Small intestine (tissue), 7 donors: Measurements from ENCODE around the gene SYT3. TPM values are rescaled to one million over a fixed set of nuclear protein-coding genes. Genes with fewer than 3 reads are reported as not detected.

Experiments
- DNase-seq, 2 donors: peaks; one replicate each; pipeline versions ENCODE4 v3.0.0 to v3.0.0-alpha.2; 2013
- FAIRE-seq: peaks from 2 replicates; lab custom pipeline; 2012; peaks lifted over from hg19 to GRCh38; lab: Jason Lieb, UNC
- H3K27ac ChIP-seq, 3 donors: one replicate each; pipeline ENCODE4 v1.5.1; 2013; ENCODE audit warnings: low read length in 2 of 3, mild to moderate bottlenecking in 2 of 3, control low read depth in 1 of 3, inconsistent platforms in 1 of 3, low read depth in 1 of 3, moderate library complexity in 1 of 3
- H3K27me3 ChIP-seq, 3 donors: one replicate each; pipeline ENCODE4 v1.6.1; 2013; ENCODE audit warnings: low read length in 3 of 3, inconsistent platforms in 1 of 3; ENCODE audit not compliant: control insufficient read depth in 3 of 3, insufficient read depth in 3 of 3
- H3K36me3 ChIP-seq, 3 donors: one replicate each; pipeline ENCODE4 v1.6.1; 2013; ENCODE audit warnings: low read length in 3 of 3, inconsistent platforms in 1 of 3, low read depth in 1 of 3, mild to moderate bottlenecking in 1 of 3, moderate library complexity in 1 of 3; ENCODE audit not compliant: control insufficient read depth in 3 of 3, insufficient read depth in 2 of 3
- H3K4me1 ChIP-seq, 3 donors: one replicate each; pipeline ENCODE4 v1.6.1; 2013; ENCODE audit warnings: low read length in 2 of 3, inconsistent platforms in 1 of 3, low read depth in 1 of 3, mild to moderate bottlenecking in 1 of 3, moderate library complexity in 1 of 3; ENCODE audit not compliant: control insufficient read depth in 3 of 3, insufficient read depth in 2 of 3
- H3K4me3 ChIP-seq, 3 donors: one replicate each; pipeline ENCODE4 v1.5.1; 2013; ENCODE audit warnings: low read length in 3 of 3, control low read depth in 1 of 3, inconsistent platforms in 1 of 3, low read depth in 1 of 3, mild to moderate bottlenecking in 1 of 3, moderate library complexity in 1 of 3
- H3K9me3 ChIP-seq, 2 donors: one replicate each; pipeline ENCODE4 v1.6.1; 2013; ENCODE audit warnings: low read depth in 1 of 2, low read length in 1 of 2; ENCODE audit not compliant: control insufficient read depth in 2 of 2, insufficient read depth in 1 of 2
- WGBS, 3 donors: extraction: QIAGEN DNeasy Blood & Tissue Kit; methylation state at CpG; one replicate each; pipeline ENCODE4 v1.1.7; 2013; 5-methylcytosine and 5-hydroxymethylcytosine counted together
- polyA plus RNA-seq, 4 donors: library from polyadenylated mRNA; stranded (reverse) in 3 of 4; unstranded in 1 of 4; fragments of 200-250 nt in 3 of 4; fragments of 120-200 nt in 1 of 4; gene quantifications; one replicate each; pipeline versions ENCODE4 v1.2.1 to v1.2.3, GENCODE V29; 2013
- donor health status: healthy with polysubstance abuse.
- donor health status: control.
- donor health status: control.
- donor health status: Bipolar disorder and iron deficiency.
- donor health status: healthy.

The SYT3 gene
- polyA plus RNA-seq, 4 donors, result 0.15 to 0.57 TPM; not detected in 2

DNA sequence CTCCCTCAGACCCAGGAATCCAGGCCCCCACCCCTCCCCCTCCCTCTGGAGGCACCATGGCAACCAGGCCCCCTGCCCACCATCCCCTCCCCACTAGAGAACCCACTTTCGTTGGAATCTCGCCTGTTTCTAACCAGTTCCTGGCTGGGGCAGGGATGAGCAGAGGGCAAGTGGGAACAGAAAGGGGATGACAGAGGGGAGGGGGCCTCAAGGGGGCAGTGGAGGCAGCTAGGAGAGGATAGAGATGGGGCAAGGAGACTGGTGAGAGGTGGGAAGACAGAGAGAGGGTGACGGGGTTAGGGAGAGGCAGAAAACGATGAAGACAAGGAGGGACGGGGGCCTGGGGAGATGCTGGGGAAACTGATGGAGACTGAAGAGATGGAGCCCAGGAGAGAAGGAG, 9.0 kb upstream of the SYT3 start:
- peaks cover 0 to 4% of the 10 kb centered on the region in 2 donors for H3K9me3 ChIP-seq
- DNase-seq, result no peak
- FAIRE-seq, result no peak
- H3K4me3 ChIP-seq, result no peak overlapping the region
- no peak overlapping the region for H3K27ac ChIP-seq
- no peaks in the 10 kb centered on the region for H3K4me1 ChIP-seq
- H3K36me3 ChIP-seq, result no peaks in the 10 kb centered on the region
- H3K27me3 ChIP-seq, result peaks cover 0 to 7% (median 4%) of the 10 kb centered on the region in 3 donors
- WGBS, 3 donors, result 45 to 55% (median 54%) methylated on average over 5 of the region's 5 CpGs

DNA sequence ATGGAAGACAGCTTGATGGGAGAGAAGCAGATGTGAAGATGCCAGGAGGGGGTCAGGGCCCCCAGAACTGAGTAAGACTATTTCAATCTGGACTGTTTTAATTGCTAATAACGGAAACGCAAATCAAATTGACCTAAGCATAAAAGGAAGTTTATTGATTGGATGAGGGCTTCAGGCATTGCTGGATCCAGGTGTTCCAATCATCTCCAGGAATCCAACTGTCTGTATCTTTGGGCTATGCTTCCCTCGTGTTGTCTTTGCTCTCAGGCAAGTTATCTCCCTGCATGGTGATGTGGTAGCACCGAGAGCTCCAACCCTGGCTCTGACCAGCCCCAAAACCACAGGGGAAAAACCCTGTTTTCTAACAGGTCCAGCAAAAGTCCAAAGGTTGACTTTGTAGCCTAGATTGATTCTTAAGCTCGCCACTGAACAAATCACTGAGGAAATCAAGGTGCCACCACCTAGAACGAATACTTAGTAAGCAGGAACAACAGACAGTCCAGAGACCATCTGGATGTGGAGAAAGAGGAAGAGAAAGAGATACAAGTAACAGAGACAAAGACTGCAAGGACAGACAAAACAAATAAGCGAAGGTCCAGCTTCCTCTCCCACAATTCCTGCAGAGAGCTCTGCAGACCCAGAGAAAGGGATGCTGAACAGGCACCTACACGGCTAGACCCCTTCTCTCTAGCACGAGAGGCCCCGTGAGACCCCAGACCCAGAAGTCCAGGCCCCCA, 8.4 kb upstream of the SYT3 start:
- H3K27ac ChIP-seq, result no peak overlapping the region
- H3K9me3 ChIP-seq, result peaks cover 0 to 4% of the 10 kb centered on the region in 2 donors
- DNase-seq, result no peak
- H3K4me1 ChIP-seq, result no peaks in the 10 kb centered on the region
- no peak overlapping the region for H3K4me3 ChIP-seq
- FAIRE-seq, result no peak
- peaks cover 0 to 7% (median 4%) of the 10 kb centered on the region in 3 donors for H3K27me3 ChIP-seq
- 57 to 63% (median 59%) methylated on average over 10 of the region's 10 CpGs for WGBS, 3 donors
- H3K36me3 ChIP-seq, result no peaks in the 10 kb centered on the region

DNA sequence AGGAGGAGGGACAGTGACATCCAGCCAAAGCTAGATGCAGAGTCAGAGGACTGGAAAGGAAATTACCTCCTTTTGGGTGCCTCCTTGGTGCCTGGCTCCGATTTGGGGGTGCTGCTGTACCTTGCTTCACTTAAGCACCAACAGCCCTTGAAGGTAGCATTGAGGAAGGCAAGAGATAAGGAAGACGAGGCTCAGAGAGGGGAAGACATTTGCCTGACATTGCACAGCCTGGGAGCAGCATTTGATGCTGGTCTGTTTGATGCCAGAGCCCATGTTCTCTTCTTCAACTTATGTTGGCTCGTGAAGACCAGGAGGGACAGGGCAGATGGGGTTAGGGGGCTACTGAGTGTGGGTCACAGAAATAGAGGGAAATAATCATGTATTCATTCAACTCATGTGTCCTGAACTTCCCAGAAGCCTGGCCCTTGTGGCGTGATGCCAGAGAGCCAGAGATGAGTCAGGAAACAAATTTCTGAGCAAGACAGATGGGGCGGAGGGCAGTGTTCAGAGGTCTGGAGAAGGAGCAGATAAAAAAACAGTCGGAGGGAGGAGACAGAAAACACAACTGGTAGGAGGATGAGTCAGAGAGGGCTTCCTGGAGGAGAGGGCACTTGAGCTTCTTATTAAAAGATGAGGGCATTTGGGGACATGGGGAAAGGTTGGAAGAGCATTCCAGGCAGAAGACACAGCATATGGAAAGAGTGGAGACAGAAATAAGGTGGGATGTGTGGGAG, 6.6 kb upstream of the SYT3 start:
- Histone ChIP-seq H3K36me3 (no peaks in the 10 kb centered on the region), H3K4me3 (no peak overlapping the region), H3K4me1 (no peaks in the 10 kb centered on the region), H3K27me3 (peaks cover 0 to 8% (median 3%) of the 10 kb centered on the region in 3 donors), H3K27ac (no peak overlapping the region), H3K9me3 (peaks cover 0 to 4% of the 10 kb centered on the region in 2 donors)
- no peak for DNase-seq
- FAIRE-seq, result no peak
- WGBS, 3 donors, result 35 to 48% (median 42%) methylated on average over 6 of the region's 6 CpGs

DNA sequence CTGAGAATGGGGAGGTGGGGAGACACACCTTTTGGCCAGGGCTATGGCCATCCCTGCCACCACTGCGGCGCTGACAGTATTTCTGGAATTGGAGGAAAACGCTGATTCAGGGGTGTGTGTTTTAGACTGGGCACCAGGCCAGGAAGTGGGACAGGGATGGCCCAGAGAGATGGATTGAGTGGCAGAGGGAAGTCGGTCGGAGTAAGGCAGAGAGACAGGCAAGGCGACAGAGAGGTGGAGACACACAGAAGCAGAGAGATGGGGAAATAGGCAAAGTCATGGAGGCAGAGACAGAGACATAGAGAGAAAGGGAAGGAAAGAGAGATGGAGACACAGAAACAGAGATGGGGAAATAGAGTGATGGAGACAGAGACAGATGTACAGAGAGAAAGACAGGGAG, 5.4 kb upstream of the SYT3 start:
- no peak for DNase-seq

DNA sequence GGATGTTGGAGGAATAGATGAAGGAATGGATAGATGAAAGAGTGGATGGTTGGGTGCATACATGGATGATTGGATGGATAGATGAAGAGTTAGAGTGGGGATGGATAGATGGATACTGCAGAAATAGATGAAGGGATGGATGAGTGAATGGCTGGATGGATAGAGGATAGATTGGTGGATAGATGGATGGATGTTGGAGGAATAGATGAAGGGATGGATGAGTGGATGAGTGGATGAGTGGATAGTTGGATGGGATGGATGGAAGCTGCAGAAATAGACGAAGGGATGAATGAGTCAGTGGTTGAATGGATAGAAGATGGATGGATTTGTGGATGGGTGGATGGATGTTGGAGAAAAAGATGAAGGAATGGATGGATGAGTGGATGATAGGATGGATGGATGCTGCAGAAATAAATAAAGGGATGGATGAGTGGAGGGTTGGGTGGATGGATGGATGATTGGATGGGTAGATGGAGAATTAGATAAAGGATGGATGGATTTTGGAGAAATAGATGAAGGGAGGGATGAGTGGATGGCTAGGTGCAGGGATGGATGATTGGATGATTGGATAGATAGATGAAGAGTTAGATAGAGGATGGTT, 4.7 kb upstream of the SYT3 start:
- Histone ChIP-seq H3K36me3 (no peaks in the 10 kb centered on the region), H3K4me1 (no peaks in the 10 kb centered on the region), H3K27me3 (peaks cover 0 to 17% (median 7%) of the 10 kb centered on the region in 3 donors), H3K27ac (no peak overlapping the region), H3K9me3 (peaks cover 0 to 4% of the 10 kb centered on the region in 2 donors), H3K4me3 (no peak overlapping the region)
- DNase-seq (no peak), FAIRE-seq (no peak)
- 32 to 40% (median 32%) methylated on average over 1 of the region's 1 CpG for WGBS, 3 donors

More for the DNA sequence above, 5.4 kb upstream of the SYT3 start:
- H3K27ac ChIP-seq, result no peak overlapping the region
- no peak for FAIRE-seq
- no peaks in the 10 kb centered on the region for H3K36me3 ChIP-seq
- no peaks in the 10 kb centered on the region for H3K4me1 ChIP-seq
- H3K4me3 ChIP-seq, result no peak overlapping the region
- peaks cover 0 to 11% (median 5%) of the 10 kb centered on the region in 3 donors for H3K27me3 ChIP-seq
- WGBS, 3 donors, result 74 to 91% (median 85%) methylated on average over 6 of the region's 6 CpGs
- peaks cover 0 to 4% of the 10 kb centered on the region in 2 donors for H3K9me3 ChIP-seq

DNA sequence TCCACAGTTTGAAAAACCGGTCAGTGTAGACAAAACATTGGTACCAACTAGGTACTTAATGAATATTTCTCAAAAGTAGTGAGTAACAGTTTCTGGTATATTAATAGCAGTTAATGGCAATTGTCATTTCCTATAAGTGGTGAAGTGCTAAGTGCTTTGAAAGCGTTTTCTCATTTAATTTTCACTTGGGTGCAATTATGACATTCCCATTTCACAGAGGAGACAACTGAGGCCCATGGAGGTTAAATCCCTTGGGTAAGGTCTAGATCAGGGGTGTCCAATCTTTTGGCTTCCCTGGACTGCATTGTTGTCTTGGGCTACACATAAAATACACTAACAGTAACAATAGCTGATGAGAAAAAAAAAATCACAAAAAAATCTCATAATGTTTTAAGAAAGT, 687 bp upstream of the SYT3 start:
- Histone ChIP-seq H3K27me3 (peaks cover 0 to 40% (median 24%) of the 10 kb centered on the region in 3 donors), H3K4me1 (no peaks in the 10 kb centered on the region), H3K4me3 (no peak overlapping the region), H3K27ac (no peak overlapping the region), H3K36me3 (no peaks in the 10 kb centered on the region), H3K9me3 (no peaks in the 10 kb centered on the region)
- FAIRE-seq (no peak), DNase-seq (no peak)
- 59 to 70% (median 69%) methylated on average over 2 of the region's 2 CpGs for WGBS, 3 donors

DNA sequence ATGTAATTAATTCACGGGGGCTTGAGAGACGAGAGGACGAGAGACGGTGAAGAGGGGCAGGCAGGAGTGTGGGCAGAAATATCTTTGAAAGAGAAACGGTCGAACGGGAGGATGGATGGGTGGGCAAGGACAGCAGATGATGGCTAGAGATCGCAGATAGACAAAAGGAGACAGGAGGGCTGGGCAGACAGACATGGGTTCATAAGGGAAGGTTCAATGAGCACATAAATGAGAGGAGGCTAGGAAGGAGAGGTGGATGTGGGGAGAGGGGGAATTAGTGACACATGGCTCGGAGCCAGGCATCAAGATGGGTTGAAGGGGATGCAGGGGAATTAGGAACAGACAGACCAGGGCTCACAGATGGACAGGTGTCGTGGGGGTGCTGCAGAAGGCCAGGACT, 1.1 kb downstream of the SYT3 start:
- Histone ChIP-seq H3K36me3 (no peaks in the 10 kb centered on the region), H3K27ac (no peak overlapping the region), H3K27me3 (peaks cover 0 to 40% (median 27%) of the 10 kb centered on the region in 3 donors), H3K9me3 (peaks cover 4 to 11% of the 10 kb centered on the region in 2 donors), H3K4me1 (no peaks in the 10 kb centered on the region), H3K4me3 (no peak overlapping the region)
- FAIRE-seq (no peak), DNase-seq (no peak)
- 33 to 45% (median 42%) methylated on average over 10 of the region's 10 CpGs for WGBS, 3 donors

DNA sequence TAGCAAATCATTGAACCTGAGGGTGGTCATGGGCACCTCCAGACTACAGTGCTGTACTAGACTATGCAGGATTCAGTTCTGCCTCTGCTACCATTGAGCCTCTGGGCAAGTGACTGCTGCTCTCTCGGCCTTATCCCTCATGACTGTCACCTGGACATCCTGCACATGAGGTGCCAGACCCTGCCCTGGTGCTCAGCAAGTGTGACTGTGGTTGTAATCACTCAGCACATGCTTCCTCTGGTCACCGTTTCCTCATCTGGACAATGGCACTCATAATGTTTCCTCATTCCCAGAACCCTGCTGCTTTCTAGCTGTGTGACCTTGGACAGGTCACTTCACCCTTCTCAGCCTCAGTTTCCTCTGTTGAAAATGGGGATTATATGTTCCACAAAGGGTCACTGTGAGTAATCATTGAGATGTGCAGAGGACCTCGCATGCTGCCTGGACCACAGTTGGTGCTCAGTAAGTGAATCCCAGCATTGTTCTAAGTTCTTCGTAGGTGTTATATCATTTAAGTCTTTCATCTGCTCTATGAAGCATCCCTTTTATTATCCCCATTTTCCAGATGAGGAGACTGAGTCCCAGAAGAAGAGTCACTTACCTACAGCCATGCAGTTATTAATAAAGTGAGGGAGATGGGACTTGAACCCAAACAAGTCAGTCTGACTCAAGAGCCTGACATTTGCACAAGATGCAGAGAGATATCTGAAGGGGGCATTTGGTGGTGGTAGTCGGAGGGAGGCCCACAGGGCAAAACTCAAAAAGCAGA, 3.2 kb downstream of the SYT3 start:
- FAIRE-seq (no peak), DNase-seq (no peak)
- Histone ChIP-seq H3K4me1 (no peaks in the 10 kb centered on the region), H3K27ac (no peak overlapping the region), H3K4me3 (no peak overlapping the region), H3K27me3 (peaks cover 0 to 36% (median 25%) of the 10 kb centered on the region in 3 donors), H3K9me3 (peaks cover 4 to 14% of the 10 kb centered on the region in 2 donors), H3K36me3 (no peaks in the 10 kb centered on the region)
- 69 to 73% (median 69%) methylated on average over 5 of the region's 5 CpGs for WGBS, 3 donors
